GM12873 (cell line): ENCODE data around the gene MZF1.

ENCODE experiments used
- TF ChIP-seq, protein P1 (sequence below): IDR thresholded peaks from 2 replicates; pipeline ENCODE4 v1.5.1; 2012; ENCODE audit warnings: low read depth, mild to moderate bottlenecking, moderate library complexity, low read length, control low read depth; ENCODE audit not compliant: insufficient read depth; ENCODE audit errors: missing control alignments

The MZF1 gene

GRCh38 chr19:58581227-58582141 lies 8.3 kb upstream of the MZF1 start:
- TF ChIP-seq, protein P1, sequence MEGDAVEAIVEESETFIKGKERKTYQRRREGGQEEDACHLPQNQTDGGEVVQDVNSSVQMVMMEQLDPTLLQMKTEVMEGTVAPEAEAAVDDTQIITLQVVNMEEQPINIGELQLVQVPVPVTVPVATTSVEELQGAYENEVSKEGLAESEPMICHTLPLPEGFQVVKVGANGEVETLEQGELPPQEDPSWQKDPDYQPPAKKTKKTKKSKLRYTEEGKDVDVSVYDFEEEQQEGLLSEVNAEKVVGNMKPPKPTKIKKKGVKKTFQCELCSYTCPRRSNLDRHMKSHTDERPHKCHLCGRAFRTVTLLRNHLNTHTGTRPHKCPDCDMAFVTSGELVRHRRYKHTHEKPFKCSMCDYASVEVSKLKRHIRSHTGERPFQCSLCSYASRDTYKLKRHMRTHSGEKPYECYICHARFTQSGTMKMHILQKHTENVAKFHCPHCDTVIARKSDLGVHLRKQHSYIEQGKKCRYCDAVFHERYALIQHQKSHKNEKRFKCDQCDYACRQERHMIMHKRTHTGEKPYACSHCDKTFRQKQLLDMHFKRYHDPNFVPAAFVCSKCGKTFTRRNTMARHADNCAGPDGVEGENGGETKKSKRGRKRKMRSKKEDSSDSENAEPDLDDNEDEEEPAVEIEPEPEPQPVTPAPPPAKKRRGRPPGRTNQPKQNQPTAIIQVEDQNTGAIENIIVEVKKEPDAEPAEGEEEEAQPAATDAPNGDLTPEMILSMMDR: peak; percentile 98

DNA sequence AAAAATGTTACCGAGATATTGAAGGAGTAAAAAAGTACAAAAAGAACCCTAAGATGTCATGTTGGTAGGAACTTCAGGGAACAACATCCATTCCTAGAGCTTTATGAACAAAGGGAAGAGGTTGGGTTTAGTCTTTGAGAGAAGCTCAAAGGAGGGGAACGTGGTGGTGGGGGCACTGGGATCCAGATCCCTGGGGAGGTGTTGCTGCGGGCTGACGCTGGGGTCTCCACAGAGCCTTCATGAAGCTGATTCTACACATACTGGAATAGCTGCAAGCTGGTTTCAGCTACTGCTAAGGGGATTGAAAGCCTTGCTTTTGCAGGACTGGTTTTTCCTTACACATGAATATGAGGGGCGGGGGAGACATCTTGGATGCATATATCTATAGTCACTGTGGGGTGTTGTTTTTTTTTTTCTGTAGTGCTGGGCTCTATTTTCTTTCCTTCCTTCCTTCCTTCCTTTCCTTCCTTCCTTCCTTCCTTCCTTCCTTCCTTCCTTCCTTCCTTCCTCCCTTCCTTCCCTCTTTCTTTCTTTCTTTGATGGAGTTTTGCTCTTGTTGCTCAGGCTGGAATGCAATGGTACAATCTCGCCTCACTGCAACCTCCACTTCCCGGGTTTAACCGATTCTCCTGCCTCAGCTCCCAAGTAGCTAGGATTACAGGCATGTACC lies 6.5 kb upstream of the MZF1 start:
- TF ChIP-seq, protein P1: no peak

DNA sequence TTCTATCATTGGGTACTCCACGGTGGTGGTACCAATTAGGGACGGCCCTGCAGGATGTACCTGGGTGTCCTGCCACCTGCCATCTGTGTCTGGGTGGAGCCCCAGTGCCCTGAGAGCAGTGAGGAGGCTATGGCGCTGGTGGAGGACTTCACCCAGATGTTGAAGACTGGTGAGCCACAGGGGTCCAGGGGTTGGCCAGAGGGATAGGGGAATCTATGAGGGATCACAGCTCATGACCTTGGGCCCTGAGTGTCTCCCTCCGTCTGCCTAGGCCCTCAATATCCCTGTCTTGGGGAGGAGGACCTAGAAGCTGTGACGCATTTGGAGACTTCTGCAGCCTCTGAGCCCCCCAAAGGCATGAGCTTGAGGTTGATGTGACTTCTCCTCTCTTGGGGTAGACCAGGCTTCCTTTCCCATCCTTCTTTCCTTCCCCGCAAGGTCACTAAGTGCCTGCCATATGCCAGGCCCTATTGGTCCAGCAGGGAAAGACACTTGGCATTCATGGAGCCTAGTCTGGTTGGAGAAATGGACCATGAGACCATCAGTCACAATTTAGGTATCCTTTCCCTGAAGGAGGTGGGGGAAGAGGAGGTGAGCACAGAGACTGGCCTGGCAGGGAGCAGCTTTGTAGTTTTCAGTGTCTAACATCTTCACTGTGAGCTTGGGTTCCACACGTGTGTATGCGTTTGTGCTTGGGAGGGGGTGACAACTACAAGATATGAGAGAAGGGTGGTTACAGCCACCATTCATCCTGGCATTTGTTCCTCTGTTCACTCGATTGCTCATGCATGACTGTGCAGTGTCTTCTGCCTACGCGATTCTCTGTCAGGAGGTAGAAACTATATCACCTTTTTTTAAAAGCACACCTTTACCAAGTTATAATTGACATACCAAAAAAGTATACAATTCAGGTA lies 5.1 kb upstream of the MZF1 start:
- TF ChIP-seq, protein P1: no peak

- TF ChIP-seq, protein P1: peak; percentile 7
These were observed 2.3 kb upstream of the MZF1 start for GRCh38 chr19:58575183-58576041.

- TF ChIP-seq, protein P1: no peak
These were observed 576 bp upstream of the MZF1 start for GRCh38 chr19:58573658-58574164.

DNA sequence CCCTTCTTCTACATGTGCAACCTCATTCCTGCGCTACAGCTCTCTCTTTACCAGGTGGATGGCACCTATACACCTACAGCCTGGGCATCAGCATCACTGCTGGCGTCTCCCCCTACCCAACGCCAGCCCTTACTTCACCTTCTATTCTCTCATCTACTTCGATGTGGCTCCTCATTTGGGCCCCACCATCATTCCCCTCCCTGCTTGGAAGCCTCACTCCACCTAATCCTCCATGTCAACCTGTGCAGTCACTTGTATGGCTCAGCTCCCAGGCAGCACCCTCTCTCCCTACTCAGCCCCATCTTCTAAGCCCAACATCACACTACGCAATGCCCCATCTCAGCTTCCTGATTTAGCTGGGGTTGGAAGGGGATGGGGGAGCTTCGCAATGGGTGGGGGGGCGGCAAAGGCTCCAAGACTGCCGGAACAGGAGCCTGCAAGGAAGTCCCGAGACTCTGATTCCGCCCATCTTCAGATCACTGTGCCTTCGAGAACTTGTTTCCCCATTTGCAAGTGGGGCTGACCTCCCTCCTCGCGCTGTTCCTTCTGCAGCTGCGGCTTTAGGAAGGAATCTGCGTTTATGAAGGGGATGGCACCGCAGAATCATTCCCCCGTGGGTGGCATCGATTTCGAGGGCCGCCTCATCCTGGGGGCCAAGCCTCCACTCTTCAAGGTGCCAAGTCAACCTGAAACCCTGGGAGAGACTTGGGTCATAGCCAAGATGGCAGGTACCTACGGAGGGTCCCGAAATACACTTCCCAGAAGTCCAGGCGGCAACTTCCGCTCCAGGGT lies 913 bp downstream of the MZF1 start:
- TF ChIP-seq, protein P1: no peak
